ELR (cell line): Measurements from ENCODE around the gene SH3PXD2A.
"Not testable (repeated sequence)": the region's sequence is repeated elsewhere in the genome, so short reads cannot be mapped to it uniquely, and the experiment has no call there.

Experiments
- DNase-seq: peaks from one replicate; pipeline ENCODE4 v3.0.0-alpha.2; 2015; ENCODE audit warnings: low read depth

Gene SH3PXD2A

DNA sequence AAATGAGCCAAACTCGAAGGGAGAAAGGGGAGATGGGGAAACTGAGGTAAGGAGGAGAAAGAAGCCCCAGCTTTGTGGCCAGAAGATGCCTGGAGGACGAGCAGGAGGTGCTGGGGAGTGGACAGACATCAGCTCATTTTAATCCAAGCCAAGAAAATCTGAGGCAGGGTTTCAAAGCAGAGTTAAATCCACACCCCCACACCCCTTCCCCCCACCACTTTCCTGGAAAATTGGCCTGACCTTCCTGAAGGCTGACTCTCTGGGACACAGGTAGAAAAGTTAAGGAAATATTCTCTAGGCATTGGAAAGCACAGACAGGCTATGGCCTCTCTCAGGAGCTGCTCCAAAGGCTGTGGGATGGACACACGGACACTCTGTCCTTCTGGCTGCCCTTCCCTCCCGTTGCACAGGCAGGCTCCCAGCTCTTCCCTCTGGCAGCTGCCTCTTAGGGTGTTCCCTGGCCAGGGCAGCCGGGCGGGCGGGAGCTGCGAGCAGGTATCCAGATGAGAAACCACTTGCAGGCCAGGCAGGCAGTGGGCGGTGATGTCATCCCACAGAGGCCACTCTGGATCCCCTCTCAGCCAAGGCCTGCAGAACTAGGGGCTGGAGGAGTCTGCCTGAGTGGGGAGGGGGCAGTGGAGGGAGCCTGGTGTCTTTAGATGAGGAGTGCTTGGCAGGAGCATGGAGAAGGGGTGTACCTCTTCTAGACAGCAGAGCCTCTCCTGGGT is 190.1 kb downstream of the SH3PXD2A start:
- DNase-seq, result no peak

GRCh38 chr10:103663802-103664201 is 191.6 kb downstream of the SH3PXD2A start:
- no peak for DNase-seq

DNA sequence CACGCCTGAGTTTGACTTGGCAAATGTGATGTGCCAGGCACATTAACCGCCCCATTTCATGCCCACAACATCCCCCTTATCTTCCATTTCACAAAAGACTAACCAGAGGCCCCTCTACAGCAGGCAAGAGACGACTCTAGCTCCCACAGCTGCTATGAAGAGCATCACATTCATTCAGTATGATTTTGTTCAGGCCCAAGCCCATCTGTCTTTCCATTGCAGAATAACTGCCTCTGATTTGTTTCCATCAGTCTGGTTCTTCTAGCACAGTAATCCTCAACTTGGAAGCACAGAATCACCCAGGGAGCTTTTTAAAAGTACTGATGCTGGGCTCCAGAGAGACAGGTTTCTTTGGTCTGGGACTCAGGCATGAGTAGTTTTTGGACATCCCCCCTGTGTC is 192.1 kb downstream of the SH3PXD2A start:
- DNase-seq, result no peak

GRCh38 chr10:103662704-103663103 is 192.7 kb downstream of the SH3PXD2A start:
- not testable (repeated sequence) for DNase-seq

DNA sequence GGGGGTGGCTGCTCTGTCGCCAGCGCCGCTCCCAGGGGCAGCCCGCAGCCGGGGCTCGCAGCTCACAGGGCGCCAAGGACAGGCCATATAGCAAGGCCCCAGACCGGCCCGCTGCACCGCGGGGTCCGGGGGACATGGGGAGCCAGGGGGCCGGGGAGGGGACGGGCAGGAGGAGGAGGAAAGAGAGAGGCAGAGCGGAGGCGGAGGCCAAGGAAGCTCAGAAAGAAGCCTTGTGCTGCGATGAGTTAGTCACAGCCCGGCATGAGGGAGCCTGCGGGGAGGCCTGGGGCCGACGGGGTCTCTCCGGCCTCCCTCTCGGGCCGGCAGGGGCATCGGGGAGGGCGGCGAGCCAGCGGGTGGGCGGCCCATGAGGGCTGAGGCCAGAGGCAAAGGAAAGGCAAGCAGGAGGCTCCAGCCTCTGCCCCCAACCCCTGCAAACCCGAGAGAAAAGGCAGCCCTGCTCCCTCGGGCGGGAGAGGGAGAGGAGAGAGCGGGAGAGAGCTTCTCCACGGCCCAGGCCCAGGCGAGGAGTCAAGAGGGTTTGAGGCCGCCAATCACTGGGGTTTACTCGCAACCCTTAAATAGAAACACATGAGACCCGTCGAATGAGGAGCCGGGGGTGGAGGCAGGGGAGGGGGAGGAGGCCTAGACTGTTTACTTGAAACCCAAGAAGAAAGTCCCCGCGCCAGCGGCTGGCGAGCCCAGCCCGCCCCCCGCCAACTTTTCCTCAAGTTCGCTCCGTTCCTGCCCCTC is 194.0 kb downstream of the SH3PXD2A start:
- peak; percentile 83 for DNase-seq

DNA sequence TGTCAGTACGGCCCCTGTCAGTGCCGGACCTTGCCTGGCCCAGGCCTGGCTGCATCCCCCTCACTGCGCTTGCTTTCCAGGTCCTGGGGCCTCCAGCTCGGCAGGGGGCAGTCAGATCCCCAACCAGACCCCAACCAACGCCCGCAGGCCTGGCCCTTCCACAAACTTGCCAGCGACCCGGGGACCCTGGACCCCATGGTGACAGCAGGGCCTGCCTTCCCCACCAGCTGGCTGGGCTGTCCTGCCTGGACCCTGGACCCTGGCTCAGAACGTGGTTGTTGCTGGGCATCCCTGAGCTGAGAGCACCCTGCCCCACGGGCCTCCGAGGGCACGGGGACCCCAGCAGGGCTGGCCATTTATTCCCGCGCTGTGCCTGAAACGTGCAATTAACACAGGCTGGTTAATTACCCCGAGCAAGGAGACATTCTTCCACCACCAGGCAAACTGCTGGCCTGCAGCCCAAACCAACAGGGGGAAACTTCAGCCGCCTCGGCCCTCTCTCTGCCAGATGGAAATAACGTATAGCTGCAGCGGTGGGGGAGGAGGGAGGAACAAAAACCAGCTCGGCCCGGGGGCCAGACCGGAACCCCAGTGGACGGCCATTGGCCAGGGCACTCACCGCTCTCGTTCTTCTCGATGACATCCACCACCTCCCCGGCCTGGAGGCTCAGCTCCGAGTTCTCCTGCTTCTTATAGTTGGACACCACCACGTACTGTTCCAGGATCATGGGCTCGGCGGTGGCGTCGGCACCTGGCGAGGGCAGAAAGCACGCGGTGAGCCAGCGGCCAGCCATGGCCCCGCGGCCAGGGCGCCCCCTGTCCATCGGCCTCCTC is 194.8 kb downstream of the SH3PXD2A start:
- peak; percentile 73 for DNase-seq

DNA sequence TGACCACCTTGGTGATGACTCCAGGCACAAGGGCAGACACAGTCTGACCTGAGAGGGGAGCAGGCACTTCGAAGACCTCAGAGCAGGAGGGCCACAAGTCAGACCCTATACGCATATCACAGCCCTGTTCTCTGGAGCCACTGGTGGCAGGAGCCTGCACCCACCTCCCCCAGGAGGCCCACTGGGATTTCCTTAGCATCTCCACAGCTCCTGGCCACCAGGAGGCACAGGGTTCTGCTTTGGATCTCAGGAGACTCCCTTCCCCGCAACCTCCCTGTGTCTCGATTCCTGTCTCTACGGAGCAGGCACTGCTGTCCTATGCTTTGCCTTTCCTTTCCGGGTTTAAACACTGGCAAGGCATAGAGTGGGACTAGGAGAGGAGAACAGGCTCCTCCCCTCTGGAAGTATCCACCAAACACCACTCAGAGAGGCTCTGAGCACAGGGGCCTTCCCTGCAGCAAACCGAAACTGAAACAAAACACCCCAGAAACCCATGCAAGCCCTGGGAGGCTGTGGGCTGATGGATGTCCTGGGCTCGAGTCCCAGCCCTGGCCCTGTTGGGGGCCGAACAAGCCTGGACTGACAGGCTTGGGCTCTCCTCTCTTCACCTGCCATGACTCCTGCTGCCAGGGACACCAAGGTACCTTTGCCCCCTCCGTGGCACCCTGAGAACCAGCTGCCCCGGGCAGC is 195.6 kb downstream of the SH3PXD2A start:
- peak; percentile 87 for DNase-seq

DNA sequence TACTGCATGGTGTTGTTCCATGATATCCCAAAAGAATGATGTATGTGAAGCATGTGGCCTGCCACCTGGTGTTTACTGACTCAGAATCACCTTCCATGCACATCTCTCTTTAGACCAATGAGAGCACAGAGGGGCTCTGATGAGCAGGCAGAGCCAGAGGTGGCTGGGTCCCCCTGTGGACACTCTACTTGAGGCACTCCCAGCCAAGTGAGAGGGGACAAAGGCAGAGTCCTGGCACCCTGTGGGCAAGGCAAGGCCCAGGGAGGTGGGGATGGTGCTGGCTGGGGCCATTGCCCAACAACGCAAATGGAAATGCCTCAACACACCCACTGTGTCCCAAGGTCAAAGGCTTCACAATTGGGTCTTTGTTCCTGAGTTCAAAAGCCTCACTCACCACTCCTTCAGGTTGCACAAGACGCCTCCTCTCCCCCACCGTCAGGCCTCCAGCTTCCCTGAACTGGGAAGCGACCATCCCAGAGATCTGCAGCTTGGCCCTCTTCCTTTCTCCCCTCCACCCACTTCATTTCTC is 197.3 kb downstream of the SH3PXD2A start:
- DNase-seq, result no peak

- DNase-seq, result peak; percentile 23
Measured at GRCh38 chr10:103657061-103657591, 198.2 kb downstream of the SH3PXD2A start.

- no peak for DNase-seq
Measured at GRCh38 chr10:103654925-103655324, 200.5 kb downstream of the SH3PXD2A start.

DNA sequence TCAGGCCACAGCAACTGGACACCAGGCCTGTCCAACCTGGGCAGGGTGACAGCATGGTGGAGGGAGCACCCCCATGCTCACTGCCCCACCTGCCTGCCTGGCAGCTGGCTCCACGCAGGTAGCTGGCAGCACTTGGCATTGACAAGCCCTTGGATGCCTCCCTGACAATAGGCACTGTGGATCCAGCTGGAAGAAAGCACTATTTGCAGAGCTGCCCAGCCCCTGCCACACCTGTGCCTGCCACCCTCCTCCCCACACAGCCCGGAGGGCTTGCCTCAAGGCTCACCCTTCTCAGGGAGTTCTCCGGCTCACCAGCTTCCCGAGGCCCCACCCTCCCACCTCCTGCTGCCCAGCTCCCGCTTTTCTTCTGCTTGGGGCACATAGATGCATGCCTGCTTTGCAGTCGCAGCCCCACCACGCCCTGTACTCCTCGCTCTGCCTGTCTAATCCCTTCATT is 201.8 kb downstream of the SH3PXD2A start:
- no peak for DNase-seq

DNA sequence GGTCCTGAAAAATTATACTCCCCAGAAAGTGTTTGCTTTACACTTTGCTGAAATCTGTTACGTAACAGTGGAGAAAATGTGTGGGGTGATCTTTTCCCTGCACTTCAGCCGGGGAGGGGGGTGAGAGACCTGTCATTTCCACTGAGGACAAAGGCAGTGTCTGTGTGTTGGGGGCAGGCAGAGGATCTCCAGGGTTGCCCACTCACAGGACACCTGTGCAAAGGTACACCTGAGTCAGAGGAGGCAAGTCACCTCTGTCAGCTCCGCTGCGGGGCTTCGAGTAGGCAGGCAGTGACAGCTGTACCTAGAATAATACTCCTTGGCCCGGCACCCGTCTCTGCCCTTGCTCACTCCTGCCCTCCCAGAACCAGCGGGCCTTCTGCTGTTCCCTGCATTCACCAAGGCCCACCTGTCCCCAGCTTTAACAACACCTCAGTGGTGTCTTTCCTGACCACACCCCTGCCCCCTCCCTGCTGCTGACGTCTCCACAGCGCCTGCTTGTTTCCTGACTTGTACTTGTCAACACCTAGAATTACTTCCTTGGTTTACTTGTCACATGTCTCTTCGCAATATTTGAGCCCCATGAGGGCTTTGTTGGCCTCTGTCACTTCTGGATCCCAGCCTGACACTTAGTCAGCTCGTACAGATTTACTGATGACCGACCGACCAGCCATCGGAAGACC is 202.6 kb downstream of the SH3PXD2A start:
- no peak for DNase-seq

- no peak for DNase-seq
Measured at GRCh38 chr10:103651783-103652476, 203.4 kb downstream of the SH3PXD2A start.

GRCh38 chr10:103651333-103651732 is 204.0 kb downstream of the SH3PXD2A start:
- DNase-seq, result no peak

GRCh38 chr10:103649654-103650423 is 205.5 kb downstream of the SH3PXD2A start:
- no peak for DNase-seq

DNA sequence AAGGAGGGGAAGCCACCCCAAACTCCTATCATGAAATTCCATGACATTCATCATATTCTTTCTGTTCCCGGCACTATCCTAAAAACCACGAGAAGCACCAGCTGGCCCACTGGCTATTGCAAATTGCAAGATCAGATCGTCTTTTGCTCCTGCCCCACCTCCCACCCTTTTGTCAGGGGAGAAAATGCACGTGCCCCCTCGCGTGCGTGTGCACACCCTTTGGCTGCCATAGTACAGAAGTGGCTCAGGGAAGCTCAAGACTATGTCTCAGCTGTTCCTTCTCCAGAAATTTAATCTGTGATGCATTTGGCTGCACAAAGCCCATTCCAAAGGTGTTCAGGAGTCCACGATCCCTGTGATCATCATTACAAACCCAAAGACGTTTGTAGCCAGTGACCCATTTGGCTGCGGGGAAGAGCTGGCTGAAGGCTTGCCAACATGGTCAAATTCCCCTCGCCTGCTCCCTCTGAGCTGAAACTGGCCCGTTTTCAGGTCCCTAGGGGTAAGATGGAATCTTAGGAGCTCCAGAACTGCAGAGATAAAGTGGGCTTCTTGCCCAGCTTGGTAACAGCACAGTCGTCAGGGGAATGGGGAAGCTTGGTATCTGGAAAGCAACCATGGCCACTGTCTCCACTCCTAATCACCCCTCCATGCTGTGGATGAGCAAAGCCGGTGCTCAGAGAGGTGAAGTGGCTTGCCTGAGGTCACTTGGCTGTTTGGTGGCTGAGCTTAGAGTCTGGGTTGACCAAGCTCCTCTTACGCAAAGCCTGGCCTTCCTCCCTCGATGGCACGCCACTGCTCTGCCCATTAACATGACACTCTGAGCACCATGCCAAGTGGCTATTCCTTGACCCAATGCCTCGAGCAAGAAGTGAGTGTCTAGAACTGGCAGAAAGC is 206.5 kb downstream of the SH3PXD2A start:
- DNase-seq, result no peak

DNA sequence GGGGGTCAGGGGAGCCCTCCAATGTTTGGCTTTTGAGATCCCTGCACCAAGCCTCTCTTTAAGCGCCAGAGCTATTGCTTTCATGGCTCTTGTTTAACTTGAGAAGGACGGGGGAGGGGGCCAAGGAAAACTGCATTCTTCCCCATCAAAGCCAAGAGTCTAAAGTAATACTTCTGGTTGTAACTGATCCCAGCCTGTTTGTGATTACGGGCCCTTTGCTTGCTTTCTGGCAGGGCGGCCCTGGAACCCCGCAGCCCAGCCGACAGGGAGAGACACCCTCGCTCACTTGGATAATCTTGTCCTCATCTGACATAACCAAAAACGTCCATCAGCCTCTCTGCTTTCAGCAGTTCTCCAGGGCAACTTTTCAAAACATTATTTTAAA is 207.1 kb downstream of the SH3PXD2A start:
- no peak for DNase-seq

GRCh38 chr10:103646304-103646703 is 209.1 kb downstream of the SH3PXD2A start:
- DNase-seq, result no peak
